ENCODE measurements around the gene ITIH4.
"Not testable (repeated sequence)": the region's sequence is repeated elsewhere in the genome, so short reads cannot be mapped to it uniquely, and the experiment has no call there.

ITIH4 gene

GRCh38 chr3:52784931-52785590 is 45.4 kb downstream of the ITIH4 start:
- Histone ChIP-seq H3K4me1 (ENCODE audit: insufficient read depth, low read length) (no peaks in the 10 kb centered on the region; the same call in 1 of the 2 replicates), H3K9ac (ENCODE audit: low read depth, low read length) (no peak overlapping the region), H3K9me3 (ENCODE audit: control insufficient read depth, insufficient read depth, low read length) (no peaks in the 10 kb centered on the region), H3K36me3 (ENCODE audit: insufficient read depth, low read length) (no peaks in the 10 kb centered on the region)

- H3K4me1 ChIP-seq (ENCODE audit: insufficient read depth, low read length): no peaks in the 10 kb centered on the region; the same call in 1 of the 2 replicates
- no peaks in the 10 kb centered on the region for H3K36me3 ChIP-seq (ENCODE audit: insufficient read depth, low read length)
- H3K9me3 ChIP-seq (ENCODE audit: control insufficient read depth, insufficient read depth, low read length): no peaks in the 10 kb centered on the region
- no peak overlapping the region for H3K9ac ChIP-seq (ENCODE audit: low read depth, low read length)
Observed at GRCh38 chr3:52784021-52784621, 46.4 kb downstream of the ITIH4 start.

- Histone ChIP-seq H3K36me3 (ENCODE audit: insufficient read depth, low read length) (no peaks in the 10 kb centered on the region), H3K9ac (ENCODE audit: low read depth, low read length) (no peak overlapping the region), H3K9me3 (ENCODE audit: control insufficient read depth, insufficient read depth, low read length) (no peaks in the 10 kb centered on the region), H3K4me1 (ENCODE audit: insufficient read depth, low read length) (no peaks in the 10 kb centered on the region; the same call in 1 of the 2 replicates)
Observed at GRCh38 chr3:52783211-52783555, 47.3 kb downstream of the ITIH4 start.

GRCh38 chr3:52782412-52783210 is 47.9 kb downstream of the ITIH4 start:
- Histone ChIP-seq H3K4me1 (ENCODE audit: insufficient read depth, low read length) (no peaks in the 10 kb centered on the region; the same call in 1 of the 2 replicates), H3K9me3 (ENCODE audit: control insufficient read depth, insufficient read depth, low read length) (no peaks in the 10 kb centered on the region), H3K36me3 (ENCODE audit: insufficient read depth, low read length) (no peaks in the 10 kb centered on the region), H3K9ac (ENCODE audit: low read depth, low read length) (no peak overlapping the region)

GRCh38 chr3:52781741-52782140 is 48.7 kb downstream of the ITIH4 start:
- no peaks in the 10 kb centered on the region; the same call in 1 of the 2 replicates for H3K4me1 ChIP-seq (ENCODE audit: insufficient read depth, low read length)
- H3K36me3 ChIP-seq (ENCODE audit: insufficient read depth, low read length): no peaks in the 10 kb centered on the region
- H3K9ac ChIP-seq (ENCODE audit: low read depth, low read length): no peak overlapping the region

GRCh38 chr3:52779837-52780585 is 50.5 kb downstream of the ITIH4 start:
- no peak overlapping the region for H3K9ac ChIP-seq (ENCODE audit: low read depth, low read length)
- no peaks in the 10 kb centered on the region; the same call in 1 of the 2 replicates for H3K4me1 ChIP-seq (ENCODE audit: insufficient read depth, low read length)
- H3K36me3 ChIP-seq (ENCODE audit: insufficient read depth, low read length): no peaks in the 10 kb centered on the region
- H3K9me3 ChIP-seq (ENCODE audit: control insufficient read depth, insufficient read depth, low read length): no peaks in the 10 kb centered on the region

More at GRCh38 chr3:52781741-52782140, 48.7 kb downstream of the ITIH4 start:
- no peaks in the 10 kb centered on the region for H3K9me3 ChIP-seq (ENCODE audit: control insufficient read depth, insufficient read depth, low read length)

GRCh38 chr3:52779011-52779836 is 51.2 kb downstream of the ITIH4 start:
- Histone ChIP-seq H3K9ac (ENCODE audit: low read depth, low read length) (no peak overlapping the region), H3K4me1 (ENCODE audit: insufficient read depth, low read length) (no peaks in the 10 kb centered on the region; the same call in 1 of the 2 replicates), H3K36me3 (ENCODE audit: insufficient read depth, low read length) (no peaks in the 10 kb centered on the region), H3K9me3 (ENCODE audit: control insufficient read depth, insufficient read depth, low read length) (no peaks in the 10 kb centered on the region)

- Histone ChIP-seq H3K36me3 (ENCODE audit: insufficient read depth, low read length) (no peaks in the 10 kb centered on the region), H3K4me1 (ENCODE audit: insufficient read depth, low read length) (no peaks in the 10 kb centered on the region; the same call in 1 of the 2 replicates), H3K9me3 (ENCODE audit: control insufficient read depth, insufficient read depth, low read length) (no peaks in the 10 kb centered on the region), H3K9ac (ENCODE audit: low read depth, low read length) (no peak overlapping the region)
Observed at GRCh38 chr3:52777959-52778805, 52.3 kb downstream of the ITIH4 start.

GRCh38 chr3:52777127-52777958 is 53.1 kb downstream of the ITIH4 start, which contains the start of gene ITIH1:
Gene ITIH1 (plus strand): TSS chr3:52777599. CDS start chr3:52777616, 17 bp downstream.
- H3K36me3 ChIP-seq (ENCODE audit: insufficient read depth, low read length): no peaks in the 10 kb centered on the region
- no peaks in the 10 kb centered on the region for H3K9me3 ChIP-seq (ENCODE audit: control insufficient read depth, insufficient read depth, low read length)
- no peaks in the 10 kb centered on the region; the same call in 1 of the 2 replicates for H3K4me1 ChIP-seq (ENCODE audit: insufficient read depth, low read length)
- no peak within 1 kb of the TSS for H3K9ac ChIP-seq (ENCODE audit: low read depth, low read length)

- H3K9me3 ChIP-seq (ENCODE audit: control insufficient read depth, insufficient read depth, low read length); H3K36me3 ChIP-seq (ENCODE audit: insufficient read depth, low read length); H3K9ac ChIP-seq (ENCODE audit: low read depth, low read length); H3K4me1 ChIP-seq (ENCODE audit: insufficient read depth, low read length): not testable (repeated sequence)
Observed at GRCh38 chr3:52776486-52776885, 54.0 kb downstream of the ITIH4 start.

GRCh38 chr3:52775877-52776276 is 54.6 kb downstream of the ITIH4 start:
- Histone ChIP-seq H3K4me1 (ENCODE audit: insufficient read depth, low read length) (no peaks in the 10 kb centered on the region), H3K36me3 (ENCODE audit: insufficient read depth, low read length) (no peaks in the 10 kb centered on the region), H3K9ac (ENCODE audit: low read depth, low read length) (no peak overlapping the region), H3K9me3 (ENCODE audit: control insufficient read depth, insufficient read depth, low read length) (no peaks in the 10 kb centered on the region)

Measured in ES-I3 (cell line).